Upper lobe of left lung (tissue), 4 donors: Measurements from ENCODE around the gene CHRND.

ENCODE experiments used
- CTCF ChIP-seq, 6 experiments: fragments of 450-650 bp in 4 of 6; fragments of 200-600 bp in 2 of 6; sonication (generic) in 2 of 6; IDR thresholded peaks; one replicate each; pipeline ENCODE4 v1.5.1; 2016 to 2019; ENCODE audit warnings: antibody characterized with exemption in 6 of 6
- POLR2A ChIP-seq, 4 donors: fragments of 450-650 bp; IDR thresholded peaks; one replicate each; pipeline ENCODE4 v1.5.1; 2016 to 2017; ENCODE audit warnings: antibody characterized with exemption in 4 of 4, mild to moderate bottlenecking in 2 of 4
- POLR2AphosphoS5 ChIP-seq, 2 donors: sonication (generic); formaldehyde crosslinking; IDR thresholded peaks; one replicate each; pipeline ENCODE4 v1.5.1; 2017; ENCODE audit warnings: antibody characterized with exemption in 2 of 2

GRCh38 chr2:232513353-232513752 lies 12.6 kb upstream of the CHRND start:
- TF ChIP-seq POLR2A (IDR thresholded peaks at IDR 0.05) = no peak
- TF ChIP-seq POLR2AphosphoS5 (IDR thresholded peaks at IDR 0.05) = no peak
- TF ChIP-seq CTCF (IDR thresholded peaks at IDR 0.05) = no peak
